DOHH2 (cell line): ENCODE data around the gene ARRB1.

Experiments used
- H3F3A ChIP-seq: fragments of 200-600 bp; sonication (generic), shearing (Covaris generic); 2 replicates; pipeline ENCODE4 v1.6.0; 2016; ENCODE audit warnings: antibody characterized with exemption, mild to moderate bottlenecking; ENCODE audit not compliant: control insufficient read depth, insufficient read depth
- H3K27ac ChIP-seq: fragments of 200-600 bp; sonication (generic); 2 replicates; pipeline ENCODE4 v1.5.1; 2014; ENCODE audit warnings: low read depth, mild to moderate bottlenecking, low read length, moderate library complexity
- H3K27me3 ChIP-seq: fragments of 200-600 bp; sonication (generic); 2 replicates; pipeline ENCODE4 v1.6.1; 2014; ENCODE audit warnings: mild to moderate bottlenecking, low read length, mixed read lengths; ENCODE audit not compliant: control insufficient read depth
- H3K36me3 ChIP-seq: fragments of 200-600 bp; sonication (generic); 2 replicates; pipeline ENCODE4 v1.6.1; 2014; ENCODE audit warnings: mild to moderate bottlenecking, low read length, moderate library complexity, mixed read lengths; ENCODE audit not compliant: control insufficient read depth
- H3K4me1 ChIP-seq: fragments of 200-600 bp; sonication (generic); 2 replicates; pipeline ENCODE4 v1.6.1; 2014; ENCODE audit warnings: mild to moderate bottlenecking, low read length, mixed read lengths; ENCODE audit not compliant: control insufficient read depth
- H3K4me2 ChIP-seq: fragments of 200-600 bp; sonication (generic); 2 replicates; pipeline ENCODE4 v1.6.0; 2014; ENCODE audit warnings: mild to moderate bottlenecking, low read length, moderate library complexity
- H3K4me3 ChIP-seq: fragments of 200-600 bp; sonication (generic); 2 replicates; pipeline ENCODE4 v1.5.1; 2014; ENCODE audit warnings: mild to moderate bottlenecking, low read length, mixed read lengths
- H3K79me2 ChIP-seq: fragments of 200-600 bp; sonication (generic); 2 replicates; pipeline ENCODE4 v1.6.1; 2014; ENCODE audit warnings: mild to moderate bottlenecking, low read length, mixed read lengths; ENCODE audit not compliant: control insufficient read depth
- H3K9me2 ChIP-seq: fragments of 200-600 bp; sonication (generic); replicated peaks from 2 replicates; pipeline ENCODE4 v1.6.1; 2014; ENCODE audit warnings: mild to moderate bottlenecking, low read length, mixed read lengths; ENCODE audit not compliant: control insufficient read depth
- H3K9me3 ChIP-seq: fragments of 200-600 bp; sonication (generic); 2 replicates; pipeline ENCODE4 v1.6.1; 2014; ENCODE audit warnings: antibody characterized with exemption, low read length, mixed read lengths; ENCODE audit not compliant: control insufficient read depth, insufficient read depth
- H4K20me1 ChIP-seq: fragments of 200-600 bp; sonication (generic); 2 replicates; pipeline ENCODE4 v1.6.0; 2014; ENCODE audit warnings: low read depth, mild to moderate bottlenecking, antibody characterized with exemption, low read length, moderate library complexity; ENCODE audit not compliant: control insufficient read depth, insufficient read depth
- CTCF ChIP-seq: fragments of 200-600 bp; sonication (generic); IDR thresholded peaks from one replicate; pipeline ENCODE4 v1.5.1; 2014; ENCODE audit warnings: antibody characterized with exemption, mild to moderate bottlenecking, low read depth, low read length; ENCODE audit not compliant: poor library complexity, severe bottlenecking
- EZH2phosphoT487 ChIP-seq: fragments of 200-600 bp; sonication (generic); IDR thresholded peaks from 2 replicates; pipeline ENCODE4 v1.6.1; 2017; ENCODE audit warnings: borderline replicate concordance, mild to moderate bottlenecking, antibody characterized with exemption, low read length, moderate library complexity, mixed read lengths

The ARRB1 gene

DNA sequence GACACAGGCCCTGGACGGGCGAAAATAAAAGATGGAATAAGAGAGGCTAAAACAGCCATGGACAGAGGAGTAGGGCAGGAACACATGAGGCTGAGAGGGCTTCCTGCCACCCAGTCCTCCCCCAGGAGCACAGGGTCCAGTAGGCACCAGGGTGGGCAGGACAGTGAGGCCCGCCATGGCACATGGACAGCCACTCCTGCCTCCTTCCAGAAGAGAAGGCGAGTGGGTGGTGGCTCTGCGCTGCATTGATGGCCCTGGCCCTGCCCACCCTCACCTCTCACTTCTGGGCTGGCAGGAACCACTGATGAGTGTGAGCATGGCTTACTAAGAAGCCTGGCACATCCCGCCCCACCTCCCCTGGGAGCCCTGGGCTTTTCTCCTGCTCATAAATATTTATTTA, 59.7 kb downstream of the ARRB1 start:
- no peak for TF ChIP-seq EZH2phosphoT487
- TF ChIP-seq CTCF = no peak
- Histone ChIP-seq H3K9me3 (no peaks in the 10 kb centered on the region), H3K9me2 (no peaks in the 10 kb centered on the region), H3K4me3 (no peak overlapping the region), H3K4me2 (no peak overlapping the region), H3K27ac (no peak overlapping the region), H4K20me1 (no peaks in the 10 kb centered on the region), H3F3A (no peaks in the 10 kb centered on the region), H3K27me3 (peaks cover 6% of the 10 kb centered on the region), H3K36me3 (no peaks in the 10 kb centered on the region), H3K4me1 (no peaks in the 10 kb centered on the region), H3K79me2 (no peaks in the 10 kb centered on the region)

GRCh38 chr11:75289919-75290318, 61.5 kb downstream of the ARRB1 start:
- H4K20me1 ChIP-seq = no peaks in the 10 kb centered on the region
- no peaks in the 10 kb centered on the region for H3K4me1 ChIP-seq
- peaks cover 6% of the 10 kb centered on the region; the same call in 1 of the 2 replicates for H3K27me3 ChIP-seq
- no peak overlapping the region for H3K27ac ChIP-seq
- H3K9me3 ChIP-seq = no peaks in the 10 kb centered on the region
- no peak overlapping the region for H3K4me3 ChIP-seq
- no peaks in the 10 kb centered on the region for H3F3A ChIP-seq
- no peaks in the 10 kb centered on the region for H3K36me3 ChIP-seq
- no peaks in the 10 kb centered on the region for H3K79me2 ChIP-seq
- H3K4me2 ChIP-seq = no peak overlapping the region
- no peaks in the 10 kb centered on the region for H3K9me2 ChIP-seq
- TF ChIP-seq CTCF = no peak
- TF ChIP-seq EZH2phosphoT487 = no peak

DNA sequence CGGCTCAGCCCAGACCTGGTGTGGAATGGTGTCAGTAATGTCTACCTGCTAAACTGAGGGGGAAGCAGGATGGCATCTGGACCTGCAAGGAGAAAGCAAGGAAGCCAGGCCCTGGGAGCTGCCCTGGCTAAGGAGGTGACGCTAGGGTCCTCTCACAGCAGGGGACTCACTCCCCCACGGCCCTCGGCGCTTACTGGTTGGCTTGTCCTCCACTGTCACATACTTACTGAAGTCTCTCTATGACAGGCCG, 62.0 kb downstream of the ARRB1 start:
- Histone ChIP-seq H3F3A (no peaks in the 10 kb centered on the region), H3K9me3 (no peaks in the 10 kb centered on the region), H3K27ac (no peak overlapping the region), H3K27me3 (peaks cover 6% of the 10 kb centered on the region; the same call in 1 of the 2 replicates), H3K79me2 (no peaks in the 10 kb centered on the region), H3K4me1 (no peaks in the 10 kb centered on the region), H3K4me2 (no peak overlapping the region), H3K9me2 (no peaks in the 10 kb centered on the region), H3K36me3 (no peaks in the 10 kb centered on the region), H3K4me3 (no peak overlapping the region), H4K20me1 (no peaks in the 10 kb centered on the region)
- TF ChIP-seq CTCF (no peak), EZH2phosphoT487 (no peak)

- Histone ChIP-seq H3K4me3 (no peak overlapping the region), H3F3A (no peaks in the 10 kb centered on the region), H3K9me3 (no peaks in the 10 kb centered on the region), H3K4me2 (no peak overlapping the region), H3K79me2 (no peaks in the 10 kb centered on the region), H3K36me3 (no peaks in the 10 kb centered on the region), H3K27me3 (0 out of 2 replicates have a peak, but pooled peaks cover 2% of the 10 kb centered on the region), H3K4me1 (no peaks in the 10 kb centered on the region), H4K20me1 (no peaks in the 10 kb centered on the region), H3K27ac (no peak overlapping the region), H3K9me2 (no peaks in the 10 kb centered on the region)
- TF ChIP-seq EZH2phosphoT487 = no peak
- TF ChIP-seq CTCF = no peak
Observed at GRCh38 chr11:75287579-75287978, 63.9 kb downstream of the ARRB1 start.
